Measurements from ENCODE around the gene ZSCAN5A. TPM values are rescaled to one million over a fixed set of nuclear protein-coding genes. Genes with fewer than 3 reads are reported as not detected.
"Not testable (repeated sequence)": the region's sequence is repeated elsewhere in the genome, so short reads cannot be mapped to it uniquely, and the experiment has no call there.

Gene ZSCAN5A, protein sequence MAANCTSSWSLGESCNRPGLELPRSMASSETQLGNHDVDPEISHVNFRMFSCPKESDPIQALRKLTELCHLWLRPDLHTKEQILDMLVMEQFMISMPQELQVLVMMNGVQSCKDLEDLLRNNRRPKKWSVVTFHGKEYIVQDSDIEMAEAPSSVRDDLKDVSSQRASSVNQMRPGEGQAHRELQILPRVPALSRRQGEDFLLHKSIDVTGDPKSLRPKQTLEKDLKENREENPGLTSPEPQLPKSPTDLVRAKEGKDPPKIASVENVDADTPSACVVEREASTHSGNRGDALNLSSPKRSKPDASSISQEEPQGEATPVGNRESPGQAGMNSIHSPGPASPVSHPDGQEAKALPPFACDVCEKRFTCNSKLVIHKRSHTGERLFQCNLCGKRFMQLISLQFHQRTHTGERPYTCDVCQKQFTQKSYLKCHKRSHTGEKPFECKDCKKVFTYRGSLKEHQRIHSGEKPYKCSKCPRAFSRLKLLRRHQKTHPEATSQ
- polyA plus RNA-seq (2013, experiment 1 of 2; ENCODE audit: insufficient read length): 3.4 TPM
- polyA plus RNA-seq (2013, experiment 2 of 2; ENCODE audit: insufficient read length): 3.8 TPM

GRCh38 chr19:56314381-56315076 is at the start of gene ZSCAN5A:
Gene ZSCAN5A (minus strand): TSS chr19:56314839. CDS start chr19:56225046, 89,793 bp downstream.
- peak; percentile 95 for DNase-seq

- peak; percentile 6 for DNase-seq
These were observed 46.2 kb upstream of the ZSCAN5A start for GRCh38 chr19:56360841-56361240.

DNA sequence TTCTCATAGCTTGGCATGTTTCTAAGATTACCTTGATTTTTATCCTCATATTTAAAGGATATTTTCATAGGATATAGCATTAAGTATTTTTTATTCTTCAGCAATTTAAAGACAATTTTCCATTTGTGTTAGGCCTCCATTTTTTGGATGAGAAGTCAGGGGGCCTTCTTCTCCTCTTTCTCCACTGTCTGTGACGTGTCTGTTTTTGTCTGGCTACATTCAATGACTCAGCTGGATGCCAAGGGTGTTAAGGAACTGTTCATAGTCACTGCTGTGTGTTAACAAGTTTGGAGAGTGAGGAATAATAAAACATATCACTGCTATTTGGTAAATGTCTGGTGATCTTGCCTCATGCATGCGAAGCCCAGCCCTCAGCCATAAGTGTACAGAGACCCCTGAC is 42.3 kb upstream of the ZSCAN5A start:
- DNase-seq: no peak

DNA sequence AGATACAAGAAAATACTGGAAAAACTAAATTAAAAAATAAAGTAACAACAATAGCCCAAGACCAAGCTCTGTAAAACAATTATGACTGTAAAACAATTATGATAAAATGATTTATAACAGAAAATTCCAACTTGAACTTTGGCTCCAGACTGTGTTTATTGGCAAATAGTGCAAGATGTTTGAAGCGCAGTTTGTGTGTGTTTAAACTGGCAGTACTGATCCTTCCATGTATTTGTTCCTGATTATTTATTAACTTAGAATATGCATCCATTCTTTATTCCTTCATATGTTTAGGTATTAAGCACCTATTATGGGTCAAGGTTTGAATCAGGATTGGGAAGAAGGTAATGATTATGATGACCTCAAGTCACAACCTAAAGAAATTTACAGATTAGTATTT is 40.9 kb upstream of the ZSCAN5A start:
- no peak for DNase-seq

GRCh38 chr19:56351208-56351607 is 36.6 kb upstream of the ZSCAN5A start:
- DNase-seq: no peak

- DNase-seq: peak; percentile 55
These were observed 35.9 kb upstream of the ZSCAN5A start for GRCh38 chr19:56350416-56351045.

DNA sequence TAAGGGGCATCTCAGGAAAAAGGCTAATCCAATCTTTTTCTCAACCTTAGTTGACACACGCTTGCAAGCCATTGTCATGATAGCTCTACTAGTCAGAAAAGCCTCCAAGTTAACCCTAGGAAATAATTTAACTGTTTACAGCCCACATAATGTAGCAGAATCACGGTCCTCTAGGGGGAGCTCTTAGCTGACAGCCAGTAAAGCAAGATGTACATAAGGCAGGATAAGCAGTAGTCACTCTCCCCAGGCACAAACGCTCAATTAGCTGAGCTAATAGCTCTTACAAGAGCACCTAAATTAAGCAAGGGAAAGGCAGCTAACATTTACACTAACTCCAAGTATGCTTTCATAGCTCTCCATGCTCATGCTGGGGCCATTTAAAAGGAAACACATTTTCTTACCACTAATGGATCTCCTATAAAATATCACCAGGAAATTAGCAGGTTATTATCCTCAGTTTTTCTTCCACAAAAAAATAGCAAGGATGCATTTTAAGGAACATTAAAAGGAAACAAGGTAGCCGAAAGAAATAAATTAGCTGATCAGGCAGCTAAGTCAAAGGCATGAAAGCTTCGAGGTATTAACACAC is 33.7 kb upstream of the ZSCAN5A start:
- DNase-seq: peak; percentile 6

DNA sequence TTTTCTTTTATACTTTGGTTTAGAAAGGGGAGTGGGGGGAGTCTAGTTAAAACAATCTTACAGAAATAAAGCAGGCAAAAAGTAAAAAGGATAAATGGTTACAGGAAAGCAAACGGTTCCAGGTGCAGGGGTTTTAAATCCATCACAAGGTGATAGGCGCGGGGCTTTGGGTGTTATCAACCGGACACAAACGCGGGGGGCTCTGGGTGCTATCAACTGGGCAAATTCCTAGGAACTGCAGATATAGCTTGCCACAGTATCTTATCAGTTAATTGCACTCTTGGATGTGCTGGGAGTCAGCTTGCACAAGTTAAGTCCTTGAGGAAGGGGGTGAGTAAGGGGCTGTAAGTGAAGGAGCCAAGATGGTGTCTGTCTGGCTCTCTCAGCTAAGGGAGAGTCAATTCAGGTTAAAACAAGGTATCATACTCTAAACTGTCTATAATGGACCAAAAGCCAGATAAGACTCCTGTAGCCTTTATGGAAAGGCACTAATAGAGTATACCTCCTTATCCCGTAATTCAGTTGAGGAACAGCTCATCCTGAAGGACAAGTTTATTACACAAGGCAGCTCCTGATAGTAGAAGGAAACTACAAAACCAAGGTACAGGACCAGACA is 32.6 kb upstream of the ZSCAN5A start:
- DNase-seq: no peak

DNA sequence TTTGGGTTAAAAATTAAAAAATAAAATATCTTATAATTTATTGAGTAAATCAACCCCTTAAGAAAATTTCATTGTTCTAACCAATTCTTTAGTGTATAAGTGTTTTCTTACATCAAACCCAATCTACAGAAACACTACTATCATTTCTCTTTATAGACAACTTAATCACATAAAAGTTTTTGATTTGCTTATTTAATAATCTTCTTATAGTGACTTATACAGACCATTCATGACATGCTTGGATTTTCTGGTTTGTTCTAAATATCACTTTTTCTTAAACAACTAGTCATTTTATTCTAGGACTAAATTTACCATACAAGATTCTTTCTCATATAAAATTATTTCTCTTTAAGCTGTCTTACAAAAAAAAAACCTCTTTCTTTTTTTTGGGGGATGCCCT is 27.3 kb upstream of the ZSCAN5A start:
- DNase-seq: no peak

DNA sequence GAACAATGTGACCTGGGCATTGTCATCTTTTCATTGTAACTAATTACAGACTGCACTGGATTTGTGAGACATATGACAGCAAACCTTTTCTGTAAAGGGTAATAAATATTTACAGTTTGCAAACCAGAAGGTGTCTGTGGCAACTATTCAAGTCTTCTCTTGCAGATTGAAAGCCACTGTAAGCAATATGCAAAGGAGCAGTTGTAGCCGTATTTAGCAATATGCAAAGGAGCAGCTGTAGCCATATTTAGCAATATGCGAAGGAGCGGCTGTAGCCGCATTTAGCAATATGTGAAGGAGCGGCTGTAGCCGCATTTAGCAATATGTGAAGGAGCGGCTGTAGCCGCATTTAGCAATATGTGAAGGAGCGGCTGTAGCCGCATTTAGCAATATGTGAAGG is 24.4 kb upstream of the ZSCAN5A start:
- DNase-seq: not testable (repeated sequence)

DNA sequence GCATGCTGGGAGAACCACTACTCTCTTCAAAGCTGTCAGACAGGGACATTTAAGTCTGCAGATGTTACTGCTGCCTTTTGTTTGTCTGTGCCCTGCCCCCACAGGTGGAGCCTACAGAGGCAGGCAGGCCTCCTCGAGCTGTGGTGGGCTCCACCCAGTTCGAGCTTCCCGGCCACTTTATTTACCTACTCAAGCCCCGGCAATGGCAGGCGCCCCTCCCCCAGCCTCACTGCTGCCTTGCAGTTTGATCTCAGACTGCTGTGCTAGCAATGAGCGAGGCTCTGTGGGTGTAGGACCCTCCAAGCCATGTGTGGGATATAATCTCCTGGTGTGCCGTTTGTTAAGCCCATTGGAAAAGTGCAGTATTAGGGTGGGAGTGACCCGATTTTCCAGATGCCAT is 22.4 kb upstream of the ZSCAN5A start:
- DNase-seq: not testable (repeated sequence)

DNA sequence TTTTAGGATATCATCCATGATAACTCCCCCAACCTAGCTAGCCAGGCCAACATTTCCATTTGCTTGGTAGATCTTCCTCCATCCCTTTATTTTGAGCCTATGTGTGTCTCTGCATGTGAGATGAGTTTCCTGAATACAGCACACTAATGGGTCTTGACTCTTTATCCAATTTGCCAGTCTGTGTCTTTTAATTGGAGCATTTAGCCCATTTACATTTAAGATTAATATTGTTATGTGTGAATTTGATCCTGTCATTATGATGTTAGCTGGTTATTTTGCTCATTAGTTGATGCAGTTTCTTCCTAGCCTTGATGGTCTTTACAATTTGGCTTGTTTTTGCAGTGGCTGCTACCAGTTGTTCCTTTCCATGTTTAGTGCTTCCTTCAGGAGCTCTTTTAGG is 20.7 kb upstream of the ZSCAN5A start:
- not testable (repeated sequence) for DNase-seq

- DNase-seq: peak; percentile 52
These were observed 18.9 kb upstream of the ZSCAN5A start for GRCh38 chr19:56333506-56333905.

GRCh38 chr19:56332695-56333094 is 18.1 kb upstream of the ZSCAN5A start:
- no peak for DNase-seq

GRCh38 chr19:56324436-56324835 is 9.8 kb upstream of the ZSCAN5A start:
- no peak for DNase-seq

DNA sequence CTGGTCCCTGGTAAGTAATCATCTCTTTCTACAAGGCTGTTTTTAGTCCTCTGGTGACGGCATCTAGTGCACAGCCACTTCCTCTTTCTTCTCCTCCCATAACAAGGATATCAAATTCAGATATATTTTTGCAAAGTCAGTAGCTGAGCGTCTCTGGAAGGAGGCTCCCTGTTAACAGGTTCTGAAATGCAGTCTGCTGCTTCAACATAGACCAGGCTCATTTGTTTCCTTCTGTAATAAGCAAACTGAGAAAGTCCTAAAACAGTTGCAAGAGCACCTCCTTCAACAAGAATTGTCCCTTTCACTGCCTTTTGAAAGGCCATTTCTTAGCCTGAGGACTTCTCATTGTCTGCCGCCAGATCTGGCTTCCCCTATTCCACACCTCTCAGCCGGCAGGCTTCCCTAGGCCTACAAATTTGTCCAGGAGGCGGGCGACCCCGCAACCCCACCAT is 7.4 kb upstream of the ZSCAN5A start:
- DNase-seq: no peak

GRCh38 chr19:56321254-56321988 is 6.8 kb upstream of the ZSCAN5A start:
- DNase-seq: no peak

- DNase-seq: no peak
These were observed 5.4 kb upstream of the ZSCAN5A start for GRCh38 chr19:56319991-56320390.

- no peak for DNase-seq
These were observed 3.1 kb upstream of the ZSCAN5A start for GRCh38 chr19:56317749-56318148.

- DNase-seq: no peak
These were observed 2.1 kb upstream of the ZSCAN5A start for GRCh38 chr19:56316728-56317127.

DNA sequence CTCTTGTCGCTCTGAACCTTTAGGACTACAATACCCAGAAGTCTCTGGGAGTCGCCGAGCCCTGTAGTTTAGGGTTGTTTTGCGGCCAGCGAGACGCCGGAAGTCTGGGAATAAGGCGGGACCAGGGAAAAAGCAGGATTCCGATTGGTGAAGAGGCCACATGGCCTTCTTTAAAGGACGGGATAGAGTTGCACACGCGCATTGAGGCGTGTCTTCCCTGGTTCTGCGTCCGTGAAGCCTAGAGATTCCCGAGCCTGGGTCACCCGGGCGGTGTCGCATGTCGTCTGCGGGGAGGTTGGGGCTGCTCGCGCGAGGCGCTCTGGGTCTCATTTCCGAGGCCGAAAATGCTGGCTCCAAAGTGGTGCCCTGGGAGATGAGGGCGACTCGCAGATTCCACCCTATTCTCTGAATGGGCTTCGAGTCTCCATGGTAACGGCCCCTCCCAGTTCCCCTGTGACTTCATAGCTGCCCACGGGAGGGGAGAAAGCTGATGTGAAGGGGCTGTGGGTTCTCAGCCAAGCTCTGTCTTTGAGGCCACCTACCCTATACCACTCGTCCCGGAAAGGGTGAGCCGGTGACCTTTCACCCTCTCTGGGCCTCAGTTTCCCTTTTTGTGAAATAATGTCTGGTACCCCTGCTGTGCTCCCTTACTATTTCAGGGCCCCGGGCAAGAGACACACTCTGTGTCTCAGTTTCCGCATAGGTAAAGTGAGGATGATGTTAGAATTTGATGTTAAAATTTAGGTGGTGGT is 614 bp upstream of the ZSCAN5A start:
- DNase-seq: peak; percentile 98
